ENCODE results near the gene THAP9.
A peak's percentile ranks its signal among the peaks of the same experiment; 100 is the strongest.

THAP9 gene

DNA sequence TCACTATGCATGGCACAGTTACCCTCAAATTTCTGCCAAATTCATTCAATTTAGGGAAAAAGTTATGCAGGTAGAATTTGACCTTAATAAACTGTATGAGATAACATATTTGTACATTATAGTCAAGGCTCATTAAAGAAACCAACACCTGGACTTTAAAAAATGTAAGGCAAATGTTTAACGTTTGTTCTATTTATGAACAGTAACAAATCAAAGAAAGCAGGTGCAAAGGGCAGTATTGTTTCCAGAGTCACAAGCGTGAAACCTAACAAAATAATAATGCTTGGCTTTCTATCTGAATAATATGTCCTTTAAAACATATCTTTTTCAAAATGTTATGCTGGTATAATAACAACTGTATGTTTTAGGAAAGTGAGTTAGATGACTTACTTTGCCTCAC, 68.9 kb downstream of the THAP9 start:
- Mint-ChIP-seq H3K27me3 (ENCODE audit: low read depth, poor library complexity) (no peaks in the 10 kb centered on the region), H3K27ac (peak overlapping the region; percentile 33), H3K36me3 (ENCODE audit: low read depth) (peaks cover 50% of the 10 kb centered on the region), H3K4me3 (no peak overlapping the region), H3K4me1 (peaks cover 13% of the 10 kb centered on the region), H3K9me3 (no peaks in the 10 kb centered on the region)
- TF ChIP-seq, protein P1, sequence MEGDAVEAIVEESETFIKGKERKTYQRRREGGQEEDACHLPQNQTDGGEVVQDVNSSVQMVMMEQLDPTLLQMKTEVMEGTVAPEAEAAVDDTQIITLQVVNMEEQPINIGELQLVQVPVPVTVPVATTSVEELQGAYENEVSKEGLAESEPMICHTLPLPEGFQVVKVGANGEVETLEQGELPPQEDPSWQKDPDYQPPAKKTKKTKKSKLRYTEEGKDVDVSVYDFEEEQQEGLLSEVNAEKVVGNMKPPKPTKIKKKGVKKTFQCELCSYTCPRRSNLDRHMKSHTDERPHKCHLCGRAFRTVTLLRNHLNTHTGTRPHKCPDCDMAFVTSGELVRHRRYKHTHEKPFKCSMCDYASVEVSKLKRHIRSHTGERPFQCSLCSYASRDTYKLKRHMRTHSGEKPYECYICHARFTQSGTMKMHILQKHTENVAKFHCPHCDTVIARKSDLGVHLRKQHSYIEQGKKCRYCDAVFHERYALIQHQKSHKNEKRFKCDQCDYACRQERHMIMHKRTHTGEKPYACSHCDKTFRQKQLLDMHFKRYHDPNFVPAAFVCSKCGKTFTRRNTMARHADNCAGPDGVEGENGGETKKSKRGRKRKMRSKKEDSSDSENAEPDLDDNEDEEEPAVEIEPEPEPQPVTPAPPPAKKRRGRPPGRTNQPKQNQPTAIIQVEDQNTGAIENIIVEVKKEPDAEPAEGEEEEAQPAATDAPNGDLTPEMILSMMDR (IDR thresholded peaks at IDR 0.05) = no peak
- no peak for DNase-seq
